ENCODE results near the gene ADCY2. TPM values are rescaled to one million over a fixed set of nuclear protein-coding genes. Genes with fewer than 3 reads are reported as not detected.

Gene ADCY2
- total RNA-seq, 1 donor from 2014 or later, result not detected

DNA sequence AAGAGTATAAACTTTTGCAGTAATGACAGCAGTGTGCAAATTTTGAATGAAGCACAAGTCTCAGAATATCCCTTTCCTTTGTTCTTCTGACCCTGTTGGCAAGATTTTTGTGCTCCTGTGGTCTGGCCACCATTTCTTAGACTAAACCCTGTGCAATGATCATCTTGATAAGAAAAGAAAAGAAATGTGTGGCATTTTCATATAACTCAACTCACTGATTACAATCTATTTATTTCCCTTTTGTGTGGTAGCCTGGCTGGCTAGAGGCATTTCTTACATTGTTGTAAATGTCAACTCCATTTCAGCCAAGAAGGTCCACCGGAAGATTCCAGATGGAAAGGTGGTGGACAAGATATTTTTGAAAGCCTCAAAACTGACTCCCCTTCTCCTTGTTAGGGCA, 41.9 kb downstream of the ADCY2 start:
- DNase-seq (ENCODE audit: low read depth in 2 of 2), result no peak

DNA sequence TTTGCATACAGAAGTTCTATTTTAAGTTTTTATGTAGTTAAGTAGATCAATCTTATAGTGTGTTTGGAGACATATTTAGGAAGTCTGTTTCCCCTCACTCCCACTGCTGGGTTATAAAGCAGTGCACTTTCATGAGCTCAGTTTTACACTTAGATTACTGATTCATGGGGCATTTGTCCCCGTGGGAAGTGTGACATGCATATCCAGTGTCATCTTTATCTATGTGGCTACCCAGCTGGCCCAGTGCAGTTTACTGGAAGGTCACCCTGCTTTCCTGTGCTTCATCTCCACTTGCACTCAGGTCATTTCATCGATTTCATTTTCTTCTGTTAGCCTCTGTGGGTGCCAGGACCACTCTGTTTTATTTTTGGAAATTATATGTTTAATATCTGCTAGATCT, 49.1 kb downstream of the ADCY2 start:
- DNase-seq (ENCODE audit: low read depth in 2 of 2), result no peak

DNA sequence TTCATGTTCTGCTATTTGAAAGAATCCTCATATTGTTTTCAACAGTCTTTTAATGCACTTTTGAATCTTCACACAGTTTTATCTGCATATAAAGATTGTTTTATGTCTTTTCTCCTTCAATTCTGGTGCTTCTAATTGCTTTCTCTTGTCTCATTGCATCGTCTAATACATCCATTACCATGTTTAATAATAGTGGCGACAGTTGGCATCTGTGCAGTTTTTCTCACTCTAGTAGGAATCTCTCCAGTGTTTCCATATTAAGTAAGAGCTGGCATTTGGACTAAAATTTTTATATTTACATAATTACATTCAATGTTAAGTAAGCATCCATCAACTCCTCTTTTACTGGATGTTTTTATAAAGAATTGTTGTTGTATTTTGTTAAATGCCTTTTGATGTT, 49.9 kb downstream of the ADCY2 start:
- no peak for DNase-seq (ENCODE audit: low read depth in 2 of 2)

DNA sequence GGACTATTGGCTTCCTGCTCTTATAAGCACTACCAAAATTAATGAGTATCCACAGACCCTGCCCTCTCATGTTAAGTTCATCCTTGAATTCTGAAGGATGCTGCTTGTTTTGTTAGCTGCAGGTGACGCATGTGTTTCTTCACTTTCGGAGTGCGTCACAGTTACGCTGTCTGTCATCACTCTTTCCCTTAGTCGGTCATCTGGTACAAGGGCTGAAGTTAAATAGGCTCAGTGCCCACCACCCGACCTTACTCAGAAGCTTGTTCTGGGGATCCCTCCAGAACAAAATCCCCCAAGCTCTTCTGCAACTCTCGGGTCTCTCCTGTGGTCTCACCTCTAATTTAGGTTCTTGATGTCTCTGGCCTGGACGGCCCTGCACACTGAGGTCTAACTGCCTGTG, 51.0 kb downstream of the ADCY2 start:
- DNase-seq (ENCODE audit: low read depth in 2 of 2), result no peak

DNA sequence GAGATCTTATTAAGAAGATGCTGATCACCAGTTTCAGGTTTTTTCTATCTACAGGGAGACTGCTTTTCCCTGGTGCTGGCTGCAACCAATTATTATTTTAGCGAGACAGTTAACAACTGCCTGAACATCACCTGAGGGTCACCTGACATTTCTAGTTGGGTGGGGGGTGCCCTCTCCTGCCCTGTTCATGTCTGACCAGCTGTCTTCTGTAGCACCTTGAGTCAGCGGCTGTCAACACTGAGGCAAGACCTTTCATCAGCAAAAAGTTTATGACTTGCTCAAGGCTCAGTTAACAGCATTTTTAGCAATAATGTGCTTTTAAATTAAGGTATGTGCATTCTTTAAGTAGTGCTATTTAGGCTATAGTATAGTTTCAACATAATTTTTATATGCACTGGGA, 58.0 kb downstream of the ADCY2 start:
- DNase-seq (ENCODE audit: low read depth in 2 of 2), result no peak

DNA sequence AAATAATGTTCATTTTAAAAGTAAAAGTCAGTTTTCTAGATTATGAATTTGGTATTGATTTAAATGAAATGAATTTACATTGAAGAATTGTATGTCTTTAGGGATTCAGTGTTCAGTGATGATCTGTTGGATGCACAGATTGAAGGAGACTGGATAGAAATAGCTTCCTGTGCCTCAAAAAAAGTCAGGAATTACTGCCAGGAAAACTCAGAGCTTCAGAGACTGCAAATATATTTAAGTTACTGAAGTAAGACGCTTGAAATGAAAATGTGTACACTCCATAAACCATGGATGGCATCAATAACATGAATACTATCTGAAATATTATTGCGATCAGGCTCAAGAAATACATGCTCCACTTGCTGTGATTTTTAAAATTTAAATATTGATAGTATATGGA, 60.3 kb downstream of the ADCY2 start:
- DNase-seq (ENCODE audit: low read depth in 2 of 2), result no peak

DNA sequence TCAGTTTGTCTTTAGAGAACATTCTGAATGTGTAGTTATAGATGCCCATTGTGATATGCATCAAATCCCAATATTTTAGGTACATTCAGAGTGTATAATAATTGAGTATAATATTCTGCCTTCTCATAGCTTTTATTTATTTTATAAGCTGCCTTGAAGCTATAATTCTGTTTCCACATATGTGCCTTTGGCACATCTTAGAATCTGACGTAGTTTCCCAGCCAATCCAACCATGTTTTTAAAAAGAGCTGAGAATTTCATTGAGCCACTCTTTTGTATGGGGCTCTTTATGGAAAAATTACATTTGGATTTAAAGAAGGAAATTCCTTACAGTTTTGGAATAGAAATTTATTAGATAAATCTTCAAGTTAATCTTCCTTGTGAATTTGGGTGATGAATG, 65.4 kb downstream of the ADCY2 start:
- DNase-seq (ENCODE audit: low read depth in 2 of 2), result no peak

DNA sequence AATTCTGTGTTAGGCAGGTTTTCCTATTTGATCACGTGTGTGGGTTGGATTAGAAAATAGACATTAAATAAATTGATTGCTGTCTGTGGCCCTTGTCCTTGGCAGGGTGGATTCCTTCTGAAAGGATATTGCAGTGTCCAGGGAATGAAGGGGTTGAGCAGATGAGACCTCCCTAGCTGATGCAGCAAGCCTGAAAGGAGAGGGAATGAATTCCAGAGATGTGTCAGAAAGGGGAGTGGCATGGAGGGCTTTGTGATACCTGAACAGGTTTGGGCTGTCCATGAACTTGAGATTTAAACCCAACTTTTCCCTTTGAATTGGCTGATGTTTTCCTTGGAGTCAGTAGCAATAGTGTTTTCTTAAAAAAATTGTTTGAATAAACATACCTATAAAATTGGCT, 66.8 kb downstream of the ADCY2 start:
- no peak for DNase-seq (ENCODE audit: low read depth in 2 of 2)

DNA sequence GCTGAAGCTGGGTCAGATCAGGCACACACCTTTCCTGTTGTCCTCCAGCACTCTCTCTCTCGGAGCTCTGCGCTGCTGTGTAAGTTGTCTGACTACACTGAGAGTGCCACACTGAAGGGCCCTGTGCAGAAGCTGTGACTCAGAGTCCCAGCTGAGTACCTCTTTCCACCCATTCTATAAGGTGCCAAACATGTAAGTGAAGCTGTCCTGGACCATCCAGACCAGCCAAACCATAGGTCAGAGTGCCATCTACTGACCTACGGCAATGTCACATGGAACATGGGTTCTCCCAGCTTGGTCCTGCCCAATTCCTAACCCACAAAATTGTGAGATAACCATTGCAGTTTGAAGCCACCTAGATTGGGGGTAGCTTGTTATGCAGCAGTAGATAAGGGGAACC, 68.2 kb downstream of the ADCY2 start:
- DNase-seq (ENCODE audit: low read depth in 2 of 2), result no peak

DNA sequence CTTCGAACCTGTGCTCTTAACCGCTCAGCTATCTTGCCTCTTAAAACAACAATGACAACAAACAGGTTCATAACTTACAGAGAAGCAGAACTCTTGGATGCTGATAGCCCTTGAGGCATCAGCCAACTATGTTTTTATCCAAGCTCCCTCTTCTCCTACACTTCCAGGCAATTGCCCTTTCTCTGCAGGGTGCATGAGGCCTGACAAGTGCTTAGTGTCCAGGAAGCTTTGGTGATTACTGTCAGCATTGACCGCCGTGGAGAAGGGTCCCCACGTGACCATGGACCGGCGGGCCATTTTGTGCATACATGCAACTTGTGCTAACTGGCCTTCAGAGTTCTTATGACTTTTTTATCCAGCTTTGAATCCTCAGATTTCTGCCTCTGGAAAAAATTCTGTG, 71.2 kb downstream of the ADCY2 start:
- DNase-seq (ENCODE audit: low read depth in 2 of 2), result no peak

DNA sequence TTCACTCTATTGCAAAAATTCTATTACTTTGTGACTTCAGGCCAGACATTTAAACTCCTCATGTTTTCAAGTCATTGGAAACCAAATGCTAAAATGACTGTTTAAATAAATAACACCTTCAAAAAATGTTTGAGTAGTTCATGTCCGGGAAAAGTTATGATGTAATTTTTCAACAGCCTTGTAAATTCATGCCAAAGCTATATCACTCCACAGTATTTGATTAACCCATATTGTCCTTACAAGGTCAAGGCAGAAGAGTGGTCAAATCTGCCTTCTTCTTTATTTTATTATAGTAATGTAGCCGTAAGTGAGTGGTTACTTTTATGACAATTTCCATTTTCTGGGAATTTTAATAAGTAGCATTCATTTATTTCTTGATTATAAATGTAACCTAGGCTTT, 72.8 kb downstream of the ADCY2 start:
- DNase-seq (ENCODE audit: low read depth in 2 of 2), result no peak

DNA sequence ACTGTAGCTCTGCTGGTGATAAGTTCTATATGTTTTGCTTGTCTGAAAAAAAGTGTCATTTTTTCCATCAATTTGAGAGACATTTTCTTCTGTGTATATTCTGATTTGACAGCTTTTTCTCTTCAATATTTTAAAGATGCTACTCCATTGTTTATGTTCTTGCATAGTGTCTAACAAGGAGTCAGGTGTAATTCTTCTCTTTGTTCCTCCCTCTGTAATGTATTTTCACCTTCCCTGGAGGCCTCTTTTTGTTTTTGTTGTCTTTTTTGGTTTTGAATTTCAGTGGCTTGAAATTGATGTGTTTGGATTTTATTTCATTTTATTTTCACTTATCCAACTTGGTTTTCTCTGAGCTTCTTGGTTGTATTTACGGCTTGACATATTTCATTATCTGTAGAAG, 75.8 kb downstream of the ADCY2 start:
- DNase-seq (ENCODE audit: low read depth in 2 of 2), result no peak

DNA sequence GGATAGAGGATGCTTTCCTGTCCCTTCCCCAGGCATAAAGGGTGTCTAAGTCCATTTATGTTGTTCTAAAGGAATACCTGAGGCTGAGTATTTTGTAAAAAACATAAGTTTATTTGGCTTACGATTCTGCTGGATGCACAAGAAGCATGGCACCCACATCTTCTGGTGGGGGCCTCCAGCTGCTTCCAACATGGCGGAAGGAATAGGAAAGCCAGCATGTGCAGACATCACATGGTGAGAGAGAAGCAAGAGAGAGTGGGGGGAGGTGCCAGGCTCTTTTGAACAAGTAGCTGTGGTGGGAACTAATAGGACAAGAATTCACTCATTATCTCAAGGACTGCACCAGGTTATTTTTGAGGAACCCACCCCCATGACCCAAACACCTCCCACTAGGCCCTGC, 77.2 kb downstream of the ADCY2 start:
- DNase-seq (ENCODE audit: low read depth in 2 of 2), result no peak

DNA sequence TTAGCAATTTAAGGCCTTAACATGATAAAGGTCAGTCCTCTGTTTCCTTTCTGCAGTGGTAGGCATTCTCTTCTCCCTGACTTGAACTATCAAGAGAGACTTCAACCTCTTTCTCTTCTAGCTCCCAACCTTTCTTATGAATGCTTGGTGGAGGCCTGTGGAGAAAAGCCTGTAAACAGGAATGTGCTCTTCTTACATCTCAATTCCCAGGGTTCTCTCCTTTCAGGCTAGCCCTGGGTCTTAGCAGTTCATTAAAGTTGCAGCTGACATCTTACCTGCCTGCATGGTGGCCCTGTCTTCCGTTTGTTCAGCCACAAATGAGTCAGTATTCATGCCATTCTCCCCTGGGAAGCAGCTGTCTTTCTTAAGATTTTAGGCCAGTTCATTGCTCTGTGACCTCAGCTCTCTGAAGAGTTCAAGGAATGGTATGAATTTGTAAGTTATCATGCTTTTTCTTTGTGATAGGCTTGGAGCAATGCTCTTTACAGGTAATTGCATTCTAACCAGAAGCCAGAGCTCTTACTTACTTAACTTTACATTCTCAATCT, 77.8 kb downstream of the ADCY2 start:
- no peak for DNase-seq (ENCODE audit: low read depth in 2 of 2)

DNA sequence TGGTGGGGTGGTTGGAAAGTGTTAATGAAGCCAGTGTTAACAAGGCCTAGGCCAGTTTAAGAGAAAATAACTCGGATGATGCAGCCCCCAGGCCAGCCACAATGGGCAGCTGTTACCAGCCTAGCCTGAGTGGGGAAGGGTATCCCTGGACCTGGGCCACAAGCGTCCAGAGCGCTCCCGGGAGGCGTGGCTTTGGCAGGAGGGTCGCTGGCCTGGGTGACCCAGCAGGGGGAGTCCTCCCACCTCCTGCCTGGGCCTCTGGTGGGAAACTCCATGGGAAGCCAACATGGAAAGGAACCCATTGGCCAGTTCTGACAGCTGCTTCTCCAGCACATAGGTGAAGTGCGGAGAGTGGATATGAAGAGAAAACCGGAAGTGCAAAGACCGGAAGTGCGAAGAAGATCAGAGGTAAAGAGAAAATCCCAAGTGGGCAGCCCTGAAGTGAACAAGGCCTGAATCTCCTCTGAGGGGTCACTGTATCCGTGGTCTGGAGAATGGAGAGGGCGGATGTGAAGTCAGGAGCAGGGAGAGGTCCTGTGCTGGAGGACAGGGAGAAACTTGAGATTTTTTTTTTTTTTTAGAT, 79.0 kb downstream of the ADCY2 start:
- no peak for DNase-seq (ENCODE audit: low read depth in 2 of 2)

DNA sequence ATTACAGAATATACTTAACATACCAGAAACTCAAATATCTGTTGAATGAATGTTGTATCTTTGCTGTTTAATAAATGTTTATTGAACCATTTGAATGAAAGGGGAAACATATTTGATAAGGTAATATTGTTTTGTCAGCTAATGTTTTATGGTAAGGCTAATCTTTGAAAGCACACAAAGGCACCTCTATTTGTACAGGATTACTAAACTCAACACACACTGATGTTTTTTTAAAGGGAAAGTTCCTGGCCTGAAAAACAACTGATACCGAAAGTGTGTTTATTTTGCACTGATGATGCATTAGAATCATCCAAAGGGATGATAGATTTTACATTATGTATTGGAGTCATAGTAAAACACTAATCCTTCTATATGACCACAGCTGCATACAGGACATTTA, 82.5 kb downstream of the ADCY2 start:
- no peak for DNase-seq (ENCODE audit: low read depth in 2 of 2)

DNA sequence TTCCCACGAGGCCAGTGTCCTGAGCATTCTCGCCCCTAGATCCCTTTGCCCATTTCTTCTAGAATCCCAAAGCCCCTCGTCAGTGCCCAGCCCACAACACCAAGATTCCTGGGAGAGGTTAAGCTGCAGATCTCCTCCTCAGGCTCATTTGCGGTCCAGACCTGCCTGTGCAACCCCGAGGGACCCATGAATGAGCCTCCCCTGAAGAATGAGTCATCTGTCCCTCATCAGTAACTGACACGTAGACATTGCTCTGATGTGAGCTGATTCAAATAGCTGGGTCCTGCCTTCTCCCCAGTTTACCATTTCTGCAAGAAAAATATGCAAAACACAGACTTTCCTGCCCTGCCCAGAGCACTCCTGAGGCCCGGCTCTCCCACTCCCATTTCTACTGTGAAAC, 92.8 kb downstream of the ADCY2 start:
- DNase-seq (ENCODE audit: low read depth in 2 of 2), result no peak

DNA sequence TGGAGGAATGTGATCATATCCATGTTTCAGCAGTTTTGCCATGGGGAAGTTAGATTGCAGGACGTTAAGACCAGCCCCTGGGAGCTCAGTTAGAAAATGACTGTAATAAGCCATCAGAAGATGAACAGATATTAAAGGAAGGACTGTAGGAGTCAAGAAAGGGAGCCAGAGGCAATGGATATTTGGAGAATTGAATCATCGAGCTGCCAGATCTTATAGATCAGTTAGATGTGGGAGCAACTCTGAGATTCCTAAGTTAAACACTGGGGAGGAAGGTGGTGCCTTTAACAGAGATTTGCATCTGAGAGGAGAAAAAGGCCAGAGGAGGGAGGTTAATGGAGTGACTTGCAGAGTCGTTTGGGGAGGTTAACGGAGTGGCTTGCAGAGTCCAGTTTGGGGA, 96.4 kb downstream of the ADCY2 start:
- no peak for DNase-seq (ENCODE audit: low read depth in 2 of 2)

DNA sequence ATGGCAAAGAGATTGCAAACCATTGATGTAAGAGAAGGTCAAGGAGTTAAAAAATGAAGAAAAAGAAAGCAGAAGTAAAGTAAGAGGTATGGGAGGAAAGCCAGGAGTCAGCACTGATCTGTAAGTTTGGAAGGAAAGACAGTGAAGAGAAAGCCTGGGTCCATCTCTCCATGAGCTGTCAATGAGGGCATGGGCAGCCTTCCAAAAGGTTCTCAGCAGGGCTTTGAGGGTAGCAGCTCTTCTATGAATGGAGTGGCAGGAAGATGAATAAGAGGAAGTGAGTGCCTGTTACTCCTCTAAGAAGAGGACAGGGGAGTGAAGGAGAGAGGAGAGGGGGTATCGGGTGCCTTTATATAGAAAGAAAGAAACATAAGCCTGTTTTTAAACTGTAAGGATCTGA, 97.1 kb downstream of the ADCY2 start:
- DNase-seq (ENCODE audit: low read depth in 2 of 2), result no peak

DNA sequence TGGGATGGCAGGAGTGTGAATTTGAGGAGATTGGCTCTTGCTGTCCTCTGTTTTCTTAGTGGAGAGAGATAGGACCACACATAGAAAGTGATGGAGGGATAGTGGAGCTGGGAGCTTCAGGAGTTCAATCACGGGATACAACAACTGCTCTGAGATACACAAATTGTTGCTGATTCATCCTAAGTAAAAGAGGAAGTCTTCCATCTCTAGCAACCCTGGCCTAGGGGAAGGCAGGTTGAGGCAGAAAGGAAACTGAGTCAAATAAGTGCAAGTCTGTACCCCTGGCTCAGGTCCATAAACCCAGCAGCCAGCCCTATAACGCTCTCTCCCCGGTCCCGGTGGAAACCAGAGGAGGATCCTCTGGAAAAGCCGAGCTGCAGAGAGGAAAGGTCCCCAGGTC, 97.7 kb downstream of the ADCY2 start:
- DNase-seq (ENCODE audit: low read depth in 2 of 2), result no peak

DNA sequence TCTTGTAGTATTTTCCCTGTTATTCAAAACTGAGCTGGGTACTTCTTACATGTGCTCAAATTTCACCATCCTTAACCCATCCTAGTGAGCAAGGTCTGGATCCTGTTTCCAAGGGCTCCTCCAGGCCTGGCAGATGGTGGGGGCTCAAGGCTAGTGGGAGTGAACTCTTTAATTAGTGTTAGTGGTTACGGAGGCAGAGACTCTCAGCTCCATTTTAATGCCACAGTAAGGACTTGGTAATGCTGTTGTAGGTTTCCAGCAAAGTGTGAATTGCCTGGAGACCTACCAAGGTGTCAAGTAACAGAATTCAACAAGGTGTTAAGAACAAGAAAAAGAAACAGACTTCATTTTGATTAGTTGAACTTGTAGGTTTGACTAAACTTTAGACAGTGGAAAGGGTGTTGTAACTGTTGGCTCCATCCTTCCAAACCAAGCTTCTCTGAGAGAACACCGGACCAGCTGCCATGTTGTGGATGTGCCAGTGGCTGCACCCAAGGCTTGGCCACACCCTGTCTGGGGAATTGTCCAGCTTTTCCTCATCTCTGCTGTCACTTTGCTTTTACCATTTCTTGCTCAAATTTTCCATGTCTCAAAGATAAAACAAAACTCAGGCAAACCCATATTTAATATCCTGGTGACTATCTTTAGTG, 98.7 kb downstream of the ADCY2 start:
- no peak for DNase-seq (ENCODE audit: low read depth in 2 of 2)

DNA sequence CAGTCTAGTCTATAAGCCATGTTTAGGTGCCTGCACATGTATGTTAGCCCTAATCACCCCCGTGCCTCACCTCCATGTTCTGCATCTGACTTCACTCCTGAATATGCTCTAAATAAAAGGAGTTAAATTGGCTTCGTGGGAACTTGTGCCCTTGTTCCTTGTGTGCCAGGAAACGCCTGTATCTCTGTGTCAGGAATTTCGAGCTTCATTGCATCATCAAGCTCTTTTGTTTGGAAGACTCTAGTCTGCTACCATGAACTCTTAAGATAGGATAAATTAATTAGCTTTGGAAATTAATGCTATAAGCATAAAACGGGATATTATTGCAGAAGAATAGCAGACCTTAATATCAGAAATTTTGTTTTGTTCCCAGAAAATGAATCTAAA, 99.2 kb downstream of the ADCY2 start:
- DNase-seq (ENCODE audit: low read depth in 2 of 2), result no peak

DNA sequence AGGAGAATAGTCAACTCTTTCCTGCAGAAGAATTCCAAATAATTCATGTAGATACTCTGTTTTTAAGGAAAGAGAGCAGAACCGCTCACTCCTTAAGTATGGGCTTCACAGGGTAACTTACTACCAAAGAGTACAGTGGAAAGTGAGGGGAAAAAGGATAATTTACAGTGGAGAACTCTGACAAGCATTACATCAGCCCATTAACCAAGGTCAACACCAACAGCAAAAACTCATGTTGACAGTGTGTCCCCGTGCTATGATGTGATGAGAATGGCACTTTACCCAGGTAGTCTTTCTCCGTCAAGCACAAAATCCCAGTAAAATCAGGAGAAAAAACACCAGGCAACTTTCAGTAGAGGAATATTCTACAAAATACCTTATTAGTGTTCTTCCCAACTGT, 104.3 kb downstream of the ADCY2 start:
- no peak for DNase-seq (ENCODE audit: low read depth in 2 of 2)

DNA sequence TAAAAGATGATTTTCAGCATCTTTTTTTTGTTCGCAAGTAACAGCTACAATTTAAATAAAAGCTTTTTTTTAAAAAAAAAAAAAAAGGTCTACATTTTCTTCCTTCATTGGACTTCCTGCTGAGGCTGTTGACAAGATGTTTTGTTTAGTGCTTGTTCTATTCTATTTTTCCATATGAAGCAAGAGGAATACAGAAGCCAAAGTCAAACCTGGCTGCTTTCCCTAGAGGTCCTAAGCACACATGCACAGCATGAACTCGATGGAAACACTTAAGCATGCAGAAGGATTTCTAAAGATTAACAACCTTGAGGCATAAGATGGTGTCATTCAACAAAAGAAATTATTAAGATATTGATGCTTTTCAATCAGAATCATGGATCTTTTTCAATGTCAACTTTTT, 105.1 kb downstream of the ADCY2 start:
- no peak for DNase-seq (ENCODE audit: low read depth in 2 of 2)

Measured in lung microvascular endothelial cell (primary cell).